ENCODE data around the gene USH1C.

DNA sequence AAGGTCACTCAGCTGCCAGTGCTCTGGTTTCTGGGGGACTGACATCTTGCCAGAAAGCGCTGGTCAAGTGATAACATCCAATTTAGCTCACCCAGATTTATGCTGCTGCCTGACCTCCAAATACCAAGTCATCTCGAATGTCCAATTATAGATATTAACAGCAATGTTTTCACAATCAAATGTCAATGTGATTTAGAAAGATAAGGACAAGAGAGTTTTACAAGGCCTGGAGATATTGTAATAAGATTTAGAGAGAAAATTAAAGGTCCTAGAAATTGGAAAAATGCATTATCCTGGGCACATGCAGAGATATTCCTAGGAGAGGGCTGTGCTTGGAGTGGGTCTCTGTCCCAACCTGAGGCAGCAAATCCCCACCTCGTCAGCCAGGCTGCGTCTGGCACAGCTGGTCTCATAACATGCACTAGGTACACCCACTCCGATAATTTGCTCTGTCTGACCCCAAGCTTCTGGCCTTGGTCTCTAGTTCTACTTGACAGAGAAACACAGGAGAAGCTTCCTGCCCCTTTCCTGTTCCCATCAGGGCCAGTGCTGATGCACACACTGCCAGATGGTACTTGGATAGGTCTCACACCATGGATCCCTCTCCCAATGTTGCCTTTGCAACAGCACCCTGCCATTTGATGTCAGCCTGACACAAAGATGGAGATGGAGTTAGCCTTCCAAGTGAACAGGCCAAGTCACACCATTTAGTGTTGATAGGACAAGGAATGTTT is 28.6 kb downstream of the USH1C start:
- TF ChIP-seq CTCF (IDR thresholded peaks at IDR 0.05), result no peak
- no peak for TF ChIP-seq POLR2A (IDR thresholded peaks at IDR 0.05)
